Natural killer cell (primary cell): ENCODE data around the gene CALCB. TPM values are rescaled to one million over a fixed set of nuclear protein-coding genes. Genes with fewer than 3 reads are reported as not detected.

Experiments used
- ATAC-seq, 3 donors: fragments of 150-1000 bp in 2 of 3; fragments of 200-7000 bp in 1 of 3; cut with Tn5 transposase; 1 replicate in 1 of 3; 2 replicates in 2 of 3; pipeline ENCODE4 v1.10.0; 2021; ENCODE audit warnings: mild to moderate bottlenecking in 2 of 3, moderate library complexity in 2 of 3
- DNase-seq, 2 donors: peaks; one replicate each; pipeline versions ENCODE4 v3.0.0 to v3.0.0-alpha.2; 2013 to 2021; ENCODE audit warnings: mixed read lengths in 1 of 2
- H3K27ac ChIP-seq: one replicate; pipeline ENCODE4 v1.5.1; 2013; ENCODE audit warnings: mild to moderate bottlenecking, low read length
- H3K27me3 ChIP-seq: one replicate; pipeline ENCODE4 v1.6.1; 2013; ENCODE audit warnings: low read length; ENCODE audit not compliant: control insufficient read depth, insufficient read depth
- H3K36me3 ChIP-seq: one replicate; pipeline ENCODE4 v1.6.1; 2013; ENCODE audit warnings: low read length; ENCODE audit not compliant: control insufficient read depth, insufficient read depth
- H3K4me1 ChIP-seq: one replicate; pipeline ENCODE4 v1.6.1; 2013; ENCODE audit warnings: low read length; ENCODE audit not compliant: control insufficient read depth, insufficient read depth
- H3K4me3 ChIP-seq: one replicate; pipeline ENCODE4 v1.5.1; 2013; ENCODE audit warnings: low read length
- H3K9me3 ChIP-seq: one replicate; pipeline ENCODE4 v1.6.1; 2013; ENCODE audit warnings: low read length; ENCODE audit not compliant: control insufficient read depth, insufficient read depth
- H3K27ac Mint-ChIP-seq, 2 donors: one replicate each; pipeline ENCODE4 v1.8.0; 2022; ENCODE audit warnings: mild to moderate bottlenecking in 2 of 2, mixed read lengths in 2 of 2, moderate library complexity in 1 of 2
- H3K27me3 Mint-ChIP-seq, 2 donors: one replicate each; pipeline ENCODE4 v1.8.0; 2022; ENCODE audit warnings: low read depth in 2 of 2, mixed read lengths in 2 of 2
- H3K36me3 Mint-ChIP-seq: one replicate; pipeline ENCODE4 v1.8.0; 2022; ENCODE audit warnings: mixed read lengths
- H3K4me1 Mint-ChIP-seq, 2 donors: one replicate each; pipeline ENCODE4 v1.8.0; 2022; ENCODE audit warnings: mixed read lengths in 2 of 2
- H3K4me3 Mint-ChIP-seq: one replicate; pipeline ENCODE4 v1.8.0; 2022; ENCODE audit warnings: mild to moderate bottlenecking, moderate library complexity, mixed read lengths
- H3K9me3 Mint-ChIP-seq, 2 donors: one replicate each; pipeline ENCODE4 v1.8.0; 2022; ENCODE audit warnings: mixed read lengths in 2 of 2
- CTCF ChIP-seq: fragments of 200-600 bp; IDR thresholded peaks from one replicate; pipeline ENCODE4 v1.8.0; 2022; ENCODE audit warnings: antibody characterized with exemption
- WGBS: methylation state at CpG from one replicate; pipeline ENCODE4 v1.1.7; 2013; ENCODE audit warnings: missing lambda C conversion rate; ENCODE audit not compliant: insufficient coverage; 5-methylcytosine and 5-hydroxymethylcytosine counted together
- intact Hi-C: fragments of 100-400 bp; cut with micrococcal nuclease; formaldehyde crosslinking; loops from one replicate; pipeline ENCODE4 v1.14.2; 2022
- total RNA-seq, 4 donors: library from RNA; stranded (reverse); fragments of 120-200 nt in 1 of 4; gene quantifications; one replicate each; pipeline versions ENCODE4 v1.2.3 to v1.2.4, GENCODE V29; 2013 to 2022

Gene CALCB
- total RNA-seq, 3 donors from 2014 or later (not counting 1 experiment from before 2014, with no cell fraction given): 0.19 to 1.3 (median 0.27) TPM

GRCh38 chr11:15091175-15091574 lies 17.8 kb downstream of the CALCB start:
- intact Hi-C loops: no loop called here
- H3K4me3 Mint-ChIP-seq: no peak overlapping the region
- H3K27ac ChIP-seq: no peak overlapping the region
- H3K4me3 ChIP-seq: no peak overlapping the region
- no peaks in the 10 kb centered on the region for H3K4me1 ChIP-seq
- DNase-seq (no peak), ATAC-seq (no peak)
- TF ChIP-seq CTCF: no peak
- no peaks in the 10 kb centered on the region for H3K9me3 ChIP-seq
- H3K36me3 ChIP-seq: no peaks in the 10 kb centered on the region
- H3K27me3 ChIP-seq: peaks cover 2% of the 10 kb centered on the region
- H3K27me3 Mint-ChIP-seq: peaks cover 21 to 33% of the 10 kb centered on the region in 2 donors
- H3K4me1 Mint-ChIP-seq: no peaks in the 10 kb centered on the region
- no peaks in the 10 kb centered on the region for H3K36me3 Mint-ChIP-seq
- H3K27ac Mint-ChIP-seq: no peak overlapping the region
- no peaks in the 10 kb centered on the region for H3K9me3 Mint-ChIP-seq

DNA sequence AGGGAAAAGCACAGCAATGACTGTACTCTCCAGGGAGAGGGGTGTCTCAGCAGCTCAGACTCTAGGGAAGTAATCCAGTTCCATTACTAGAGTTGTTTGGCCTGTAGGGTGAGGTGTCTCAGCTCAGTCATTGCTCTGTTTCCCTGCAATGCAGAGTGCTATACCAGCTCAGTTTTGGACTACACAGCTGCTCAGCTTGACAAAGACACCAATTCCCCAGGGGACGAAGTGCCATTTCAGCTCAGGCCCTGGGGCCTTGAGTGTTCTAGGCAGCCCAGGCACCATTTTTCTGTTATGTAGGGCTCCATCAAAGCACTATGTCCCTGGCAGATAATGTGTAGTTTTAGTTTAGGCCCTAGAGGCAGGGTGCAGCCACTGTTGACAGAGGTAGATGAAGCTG lies 18.2 kb downstream of the CALCB start:
- no peak overlapping the region for H3K4me3 Mint-ChIP-seq
- 80% methylated on average over 1 of the region's 1 CpG for WGBS
- no peaks in the 10 kb centered on the region for H3K9me3 Mint-ChIP-seq
- no peaks in the 10 kb centered on the region for H3K4me1 Mint-ChIP-seq
- no peak overlapping the region for H3K27ac ChIP-seq
- peaks cover 18 to 32% of the 10 kb centered on the region in 2 donors for H3K27me3 Mint-ChIP-seq
- H3K27me3 ChIP-seq: peaks cover 2% of the 10 kb centered on the region
- ATAC-seq (no peak), DNase-seq (no peak)
- H3K4me1 ChIP-seq: no peaks in the 10 kb centered on the region
- intact Hi-C loops: no loop called here
- TF ChIP-seq CTCF: no peak
- H3K36me3 Mint-ChIP-seq: no peaks in the 10 kb centered on the region
- no peak overlapping the region for H3K27ac Mint-ChIP-seq
- no peaks in the 10 kb centered on the region for H3K36me3 ChIP-seq
- H3K9me3 ChIP-seq: no peaks in the 10 kb centered on the region
- no peak overlapping the region for H3K4me3 ChIP-seq

- Mint-ChIP-seq H3K36me3 (no peaks in the 10 kb centered on the region), H3K27ac (no peak overlapping the region), H3K4me1 (no peaks in the 10 kb centered on the region), H3K4me3 (no peak overlapping the region), H3K9me3 (no peaks in the 10 kb centered on the region), H3K27me3 (peaks cover 13 to 23% of the 10 kb centered on the region in 2 donors)
- no peak for ATAC-seq
- Histone ChIP-seq H3K9me3 (no peaks in the 10 kb centered on the region), H3K27ac (no peak overlapping the region), H3K36me3 (no peaks in the 10 kb centered on the region), H3K4me3 (no peak overlapping the region), H3K27me3 (peaks cover 2% of the 10 kb centered on the region), H3K4me1 (no peaks in the 10 kb centered on the region)
- DNase-seq: no peak
- intact Hi-C loops: no loop called here
- no peak for TF ChIP-seq CTCF
- WGBS: 10% methylated on average over 2 of the region's 2 CpGs
Observed at GRCh38 chr11:15093432-15093831, 20.0 kb downstream of the CALCB start.

- Histone ChIP-seq H3K27me3 (peaks cover 2% of the 10 kb centered on the region), H3K4me3 (no peak overlapping the region), H3K36me3 (no peaks in the 10 kb centered on the region), H3K9me3 (no peaks in the 10 kb centered on the region), H3K27ac (no peak overlapping the region), H3K4me1 (no peaks in the 10 kb centered on the region)
- peaks cover 13 to 30% of the 10 kb centered on the region in 2 donors for H3K27me3 Mint-ChIP-seq
- DNase-seq: no peak
- H3K4me3 Mint-ChIP-seq: no peak overlapping the region
- H3K9me3 Mint-ChIP-seq: no peaks in the 10 kb centered on the region
- ATAC-seq: no peak
- intact Hi-C loops: no loop called here
- no peaks in the 10 kb centered on the region for H3K4me1 Mint-ChIP-seq
- H3K36me3 Mint-ChIP-seq: no peaks in the 10 kb centered on the region
- no peak for TF ChIP-seq CTCF
- H3K27ac Mint-ChIP-seq: no peak overlapping the region
- WGBS: 91% methylated on average over 2 of the region's 2 CpGs
Observed at GRCh38 chr11:15095736-15096228, 22.4 kb downstream of the CALCB start.
